ENCODE measurements around the gene CAV3.

The CAV3 gene

GRCh38 chr3:8736436-8736835 lies 2.8 kb downstream of the CAV3 start:
- DNase-seq: no peak

GRCh38 chr3:8737301-8737700 lies 3.7 kb downstream of the CAV3 start:
- DNase-seq: no peak

- DNase-seq: no peak
These were observed 4.2 kb downstream of the CAV3 start for GRCh38 chr3:8737823-8738222.

- DNase-seq: no peak
These were observed 5.0 kb downstream of the CAV3 start for GRCh38 chr3:8738639-8739038.

- no peak for DNase-seq
These were observed 6.3 kb downstream of the CAV3 start for GRCh38 chr3:8739757-8740504.

GRCh38 chr3:8741581-8742261 lies 8.1 kb downstream of the CAV3 start:
- DNase-seq: no peak

- DNase-seq: no peak
These were observed 9.5 kb downstream of the CAV3 start for GRCh38 chr3:8743021-8743601.

- no peak for DNase-seq
These were observed 10.3 kb downstream of the CAV3 start for GRCh38 chr3:8743911-8744310.

GRCh38 chr3:8745619-8746370 lies 12.2 kb downstream of the CAV3 start:
- no peak for DNase-seq

- DNase-seq: no peak
These were observed 13.3 kb downstream of the CAV3 start for GRCh38 chr3:8746780-8747345.

GRCh38 chr3:8749316-8749715 lies 15.7 kb downstream of the CAV3 start:
- DNase-seq: no peak

- DNase-seq: no peak
These were observed 19.2 kb downstream of the CAV3 start for GRCh38 chr3:8752832-8753231.

GRCh38 chr3:8755097-8755496 lies 21.5 kb downstream of the CAV3 start:
- DNase-seq: no peak

GRCh38 chr3:8755564-8756237 lies 22.1 kb downstream of the CAV3 start:
- DNase-seq: no peak

- no peak for DNase-seq
These were observed 23.1 kb downstream of the CAV3 start for GRCh38 chr3:8756671-8757070.

- DNase-seq: no peak
These were observed 24.2 kb downstream of the CAV3 start for GRCh38 chr3:8757551-8758518.

GRCh38 chr3:8759038-8759707 lies 25.6 kb downstream of the CAV3 start:
- DNase-seq: no peak

GRCh38 chr3:8760091-8760490 lies 26.5 kb downstream of the CAV3 start:
- no peak for DNase-seq

- no peak for DNase-seq
These were observed 26.9 kb downstream of the CAV3 start for GRCh38 chr3:8760506-8760905.

- DNase-seq: no peak
These were observed 28.3 kb downstream of the CAV3 start for GRCh38 chr3:8761866-8762265.
